HG03045 (cell line): ENCODE measurements around the gene TMEM238L.
A peak's percentile ranks its signal among the peaks of the same experiment; 100 is the strongest.
"Not testable (repeated sequence)": the region's sequence is repeated elsewhere in the genome, so short reads cannot be mapped to it uniquely, and the experiment has no call there.

Experiments used
- ATAC-seq: cut with Tn5 transposase; IDR thresholded peaks from one replicate; pipeline ENCODE4 v1.9.1; 2021; ENCODE audit warnings: mild to moderate bottlenecking, moderate library complexity; ENCODE audit not compliant: unreplicated experiment

The TMEM238L gene, protein sequence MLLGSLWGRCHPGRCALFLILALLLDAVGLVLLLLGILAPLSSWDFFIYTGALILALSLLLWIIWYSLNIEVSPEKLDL

DNA sequence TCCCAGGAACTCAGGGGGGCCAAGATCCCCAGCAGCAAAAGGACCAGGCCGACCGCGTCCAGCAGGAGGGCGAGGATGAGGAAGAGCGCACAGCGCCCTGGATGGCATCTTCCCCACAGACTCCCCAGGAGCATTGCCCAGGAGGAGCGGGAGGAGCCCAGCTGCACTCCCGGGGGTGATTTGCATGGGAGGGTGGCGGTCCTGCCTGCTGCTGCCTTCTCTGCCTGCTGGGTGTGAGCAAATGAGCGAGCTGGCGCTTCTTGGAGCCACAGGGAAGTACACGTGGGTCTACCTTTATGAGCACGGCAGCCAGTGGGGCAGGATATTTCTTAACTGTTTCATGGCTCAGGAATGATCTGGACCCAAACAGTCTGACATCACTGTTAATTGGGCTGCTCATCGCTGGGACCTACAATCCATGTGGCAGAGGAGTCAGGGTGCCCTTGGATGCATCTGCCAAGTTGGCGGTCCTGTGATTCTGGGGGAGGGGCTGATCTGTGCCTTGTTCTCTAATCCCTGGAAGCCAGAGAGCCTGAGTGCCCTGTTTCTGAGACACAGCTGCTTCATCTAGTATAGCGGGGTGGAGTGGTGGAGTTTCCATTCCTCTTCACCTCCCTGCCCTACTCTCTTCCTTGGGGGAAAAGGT, at the start of gene TMEM238L:
Gene TMEM238L (minus strand): TSS at position 270 of the 646 bp plus-strand sequence. CDS start 136 bp downstream, at position 134.
- ATAC-seq: no peak

DNA sequence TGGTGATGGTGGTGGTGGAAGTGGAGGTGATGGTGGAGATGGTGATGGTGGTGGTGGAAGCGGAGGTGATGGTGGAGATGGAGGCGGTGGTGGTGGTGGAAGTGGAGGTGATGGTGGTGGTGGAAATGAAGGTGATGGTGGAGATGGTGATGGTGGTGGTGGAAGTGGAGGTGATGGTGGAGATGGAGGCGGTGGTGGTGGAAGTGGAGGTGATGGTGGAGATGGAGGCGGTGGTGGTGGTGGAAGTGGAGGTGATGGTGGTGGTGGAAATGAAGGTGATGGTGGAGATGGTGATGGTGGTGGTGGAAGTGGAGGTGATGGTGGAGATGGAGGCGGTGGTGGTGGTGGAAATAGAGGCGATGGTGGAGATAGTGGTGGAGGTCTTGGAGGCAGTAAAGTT, 42.7 kb upstream of the TMEM238L start:
- ATAC-seq: not testable (repeated sequence)

DNA sequence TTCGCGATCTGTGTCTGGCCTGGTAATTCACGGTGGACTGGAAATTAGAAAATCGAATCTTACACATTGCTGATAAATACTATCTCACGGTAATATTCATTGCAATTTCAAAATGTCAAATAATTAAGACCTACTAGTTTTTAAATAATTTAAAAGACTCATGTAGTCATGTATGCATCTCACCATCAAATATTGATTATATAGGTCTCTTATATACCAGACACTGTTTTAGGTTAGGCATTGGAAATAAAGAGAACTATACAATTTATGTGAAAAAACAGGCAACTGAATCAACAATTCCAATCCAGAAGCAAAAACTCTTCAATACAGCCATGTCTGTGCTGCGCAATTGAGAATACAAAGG, 41.5 kb upstream of the TMEM238L start:
- ATAC-seq: no peak

DNA sequence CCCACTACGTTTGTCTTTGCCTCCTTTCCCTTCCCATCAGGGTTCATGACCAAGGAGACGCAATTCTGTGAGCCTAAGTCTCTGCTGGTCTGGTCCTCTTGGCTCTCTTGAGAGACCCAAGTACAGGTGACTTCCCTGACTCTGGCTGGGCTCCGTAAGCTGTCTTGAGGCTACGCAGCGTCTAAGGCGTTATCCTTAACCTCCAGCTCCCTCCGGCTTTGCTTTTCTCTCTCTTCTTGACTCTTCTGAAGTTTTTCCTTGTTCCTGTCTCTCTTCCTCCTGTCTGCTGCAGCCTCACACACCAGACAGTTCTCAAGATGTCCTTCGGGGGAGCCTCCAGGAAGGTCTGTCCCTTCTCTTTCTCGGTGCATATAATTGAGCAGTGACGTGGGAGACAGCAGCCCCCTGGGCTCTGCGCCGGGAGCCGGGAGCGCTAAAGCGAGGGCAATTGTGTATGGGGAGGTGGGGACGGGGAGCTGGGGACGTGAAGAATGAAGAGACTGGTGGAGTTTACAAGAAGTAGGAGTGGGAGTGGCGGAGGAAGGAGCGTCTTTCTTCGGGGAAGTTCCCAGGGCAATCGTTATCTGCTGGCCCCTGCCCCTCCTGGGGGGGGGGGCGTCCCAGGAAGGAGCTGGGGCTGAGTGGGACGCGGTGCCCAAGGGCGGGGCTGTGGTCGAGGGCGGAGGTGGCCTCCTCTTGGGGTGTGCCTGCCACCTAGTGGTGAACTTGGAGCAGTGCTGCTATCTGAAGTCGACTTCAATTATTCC, 40.9 kb upstream of the TMEM238L start:
- ATAC-seq: peak; percentile 57

DNA sequence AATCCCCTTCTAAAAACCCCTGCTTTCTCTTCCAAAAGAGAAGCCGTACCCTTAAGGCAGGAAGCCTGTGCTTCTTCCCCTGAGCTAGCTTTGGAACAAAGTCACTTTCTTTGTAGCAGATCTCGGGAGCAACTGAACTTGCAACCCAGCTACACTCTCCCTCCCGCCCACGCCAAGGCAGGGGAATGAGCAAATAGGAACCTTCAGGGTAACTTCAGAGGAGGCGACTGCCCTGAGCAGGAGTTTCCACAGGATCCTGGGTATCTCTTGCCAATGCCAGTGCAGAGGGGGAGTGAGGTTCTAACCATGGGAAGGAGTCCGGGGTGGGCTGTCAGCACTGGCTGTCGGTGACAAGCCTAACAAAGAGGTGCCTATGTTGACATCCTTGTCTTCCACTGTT, 39.9 kb upstream of the TMEM238L start:
- no peak for ATAC-seq

DNA sequence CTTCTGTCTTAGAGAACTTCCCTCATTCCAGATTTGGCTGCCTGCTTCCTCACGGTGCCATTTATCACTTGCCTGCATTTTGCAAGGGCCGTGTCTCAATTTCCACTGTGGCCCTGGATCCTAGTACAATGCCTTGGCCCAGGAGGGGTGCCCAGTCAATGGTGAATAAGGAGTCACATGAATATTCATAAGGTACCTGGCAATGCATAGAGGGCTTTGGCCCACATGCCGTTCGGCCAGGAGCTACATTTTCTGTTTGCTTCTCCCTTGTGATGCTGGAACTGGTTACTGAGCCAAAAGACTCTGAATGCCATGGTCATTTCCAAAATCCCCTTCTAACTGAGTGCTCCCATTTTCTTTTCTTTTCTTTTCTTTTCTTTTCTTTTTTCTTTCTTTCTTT, 38.8 kb upstream of the TMEM238L start:
- no peak for ATAC-seq

DNA sequence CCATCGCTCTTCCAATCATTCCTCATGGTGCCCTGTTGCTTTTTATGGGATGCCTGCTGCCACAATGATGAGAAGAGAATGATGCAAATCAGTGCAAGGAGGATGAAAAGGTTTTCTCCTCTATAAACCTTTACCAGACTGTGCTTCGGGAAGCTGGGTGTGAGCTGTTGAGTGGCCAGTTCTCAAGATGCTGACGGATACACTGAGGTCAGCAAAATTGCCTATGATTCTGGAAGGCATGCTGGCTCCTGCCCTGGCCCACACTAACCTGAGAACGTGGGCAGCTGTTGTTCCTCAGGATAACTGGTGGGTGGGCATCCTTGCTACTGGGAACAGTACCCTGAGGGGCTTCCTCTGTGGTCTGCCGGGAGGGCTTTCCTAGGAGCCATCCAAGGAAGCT, 34.8 kb upstream of the TMEM238L start:
- ATAC-seq: no peak

DNA sequence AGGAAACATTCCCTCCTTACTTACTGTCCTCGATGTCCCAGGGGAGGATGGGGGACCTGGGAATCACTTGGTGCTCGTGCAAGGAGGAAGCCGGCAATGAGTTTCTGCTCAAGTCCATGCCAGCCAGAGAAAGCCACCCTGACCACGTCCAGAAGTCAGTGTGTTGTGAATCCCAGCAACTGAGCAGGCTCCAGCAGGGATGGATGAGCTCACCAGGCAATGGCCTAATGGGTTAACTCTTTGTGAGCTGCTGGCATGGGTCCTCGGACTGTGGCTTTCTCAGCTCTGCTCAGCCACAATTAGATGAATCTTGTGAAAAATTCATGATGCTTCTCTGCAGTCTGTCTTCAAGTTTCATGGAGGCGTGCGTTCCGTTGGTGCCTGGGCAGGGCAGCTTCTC, 34.0 kb upstream of the TMEM238L start, which contains the start of gene PIRT:
Gene PIRT (minus strand): TSS at position 167 of the 400 bp plus-strand sequence. CDS start 12,442 bp downstream, outside the sequence.
- no peak for ATAC-seq

DNA sequence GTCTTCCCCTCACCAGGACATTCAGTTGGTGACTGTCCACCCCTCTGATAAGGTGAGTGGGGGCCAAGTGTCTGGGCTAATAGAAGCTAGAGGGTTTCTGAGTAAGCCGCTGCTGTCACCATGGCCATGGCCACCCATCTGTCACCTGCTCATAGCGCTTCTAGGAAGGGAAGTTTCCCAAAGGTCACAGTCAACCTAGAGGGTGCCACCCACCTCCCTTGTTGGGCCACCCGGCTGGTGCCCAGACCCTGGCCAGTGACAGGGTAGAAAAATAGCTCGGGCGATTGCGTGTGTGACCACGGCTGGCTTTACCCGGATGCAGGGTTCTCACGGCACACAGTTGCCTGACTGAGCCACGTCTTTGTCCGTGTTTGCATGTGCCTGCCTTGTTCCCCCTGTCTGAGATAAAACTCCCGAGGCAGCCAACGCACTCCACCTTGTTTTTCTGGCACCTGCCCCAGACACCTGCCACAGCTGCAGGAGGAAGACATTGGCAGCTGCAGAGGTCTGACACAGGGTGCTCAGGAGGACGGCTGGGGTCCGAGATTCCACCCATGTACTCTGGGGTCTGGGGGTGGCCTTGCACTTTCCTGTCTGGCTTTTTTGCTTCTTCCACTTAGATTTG, 33.2 kb upstream of the TMEM238L start:
- ATAC-seq: no peak

DNA sequence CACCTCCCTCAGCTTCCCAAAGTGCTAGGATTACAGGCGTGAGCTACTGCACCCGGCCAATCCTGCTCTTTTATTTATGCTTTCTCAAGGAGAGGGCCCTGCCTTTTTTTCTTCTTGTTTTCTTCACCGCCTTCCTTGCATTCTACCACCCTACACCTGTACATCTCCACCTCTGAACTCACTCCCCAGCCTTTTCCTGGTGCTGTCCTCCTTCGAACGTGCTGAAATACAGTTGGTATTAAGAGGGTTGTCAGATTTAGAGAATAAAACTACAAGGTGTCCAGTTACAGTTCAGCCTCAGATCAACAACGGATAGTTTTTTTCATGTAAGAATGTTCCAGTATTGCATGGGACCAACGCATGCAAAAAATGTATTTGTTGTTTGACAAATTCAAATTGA, 32.2 kb upstream of the TMEM238L start:
- no peak for ATAC-seq

DNA sequence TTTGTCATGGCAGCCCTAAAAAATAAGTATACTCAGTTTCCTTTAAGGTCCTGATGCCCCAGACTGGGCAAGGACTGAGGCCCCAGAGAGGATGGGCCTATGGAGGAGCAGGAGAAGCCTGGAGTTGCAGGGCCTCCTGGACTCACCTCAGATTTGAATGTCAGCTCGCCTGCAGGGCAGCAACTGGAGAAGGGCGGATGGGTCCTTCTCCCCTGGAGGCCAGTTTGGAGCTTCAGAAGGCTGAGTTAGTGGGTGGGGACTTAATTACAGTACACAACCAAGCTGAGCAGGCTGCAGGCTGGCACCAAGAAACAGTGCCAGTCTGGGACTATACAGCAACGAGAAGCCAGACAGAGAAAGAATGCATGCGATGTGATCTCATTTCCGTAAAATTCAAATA, 27.8 kb upstream of the TMEM238L start:
- ATAC-seq: no peak

DNA sequence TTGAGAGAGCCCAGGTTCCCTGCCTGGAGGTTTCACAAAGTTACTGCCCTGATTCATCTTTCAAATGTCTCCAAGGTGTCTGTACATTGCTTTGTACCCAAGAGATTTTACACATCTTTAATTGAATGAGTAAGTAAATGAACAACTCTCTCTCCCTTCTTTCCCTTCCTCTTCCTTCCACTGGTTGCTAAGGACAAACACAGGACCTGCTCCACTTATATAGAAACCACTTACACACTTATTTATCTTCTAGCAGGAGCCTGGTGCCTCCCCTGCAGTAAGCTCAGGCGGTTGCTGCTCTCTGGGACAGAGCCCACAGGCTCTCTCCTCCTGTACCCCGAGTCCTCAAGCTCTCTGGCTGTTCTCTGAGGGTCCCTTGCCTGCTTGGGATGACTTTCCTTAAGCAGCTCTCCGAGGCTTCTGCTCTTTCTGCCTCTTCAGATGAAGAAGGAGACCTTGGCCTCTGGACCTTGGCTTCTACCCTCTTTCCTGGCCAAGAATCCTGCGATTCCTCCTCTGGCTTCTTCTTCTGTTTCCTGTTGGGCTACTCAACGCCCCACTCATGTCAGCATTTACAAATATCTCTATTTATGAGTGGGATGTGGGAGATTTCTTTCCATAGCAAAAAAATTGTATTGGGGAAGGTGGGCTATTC, 24.1 kb upstream of the TMEM238L start:
- no peak for ATAC-seq

DNA sequence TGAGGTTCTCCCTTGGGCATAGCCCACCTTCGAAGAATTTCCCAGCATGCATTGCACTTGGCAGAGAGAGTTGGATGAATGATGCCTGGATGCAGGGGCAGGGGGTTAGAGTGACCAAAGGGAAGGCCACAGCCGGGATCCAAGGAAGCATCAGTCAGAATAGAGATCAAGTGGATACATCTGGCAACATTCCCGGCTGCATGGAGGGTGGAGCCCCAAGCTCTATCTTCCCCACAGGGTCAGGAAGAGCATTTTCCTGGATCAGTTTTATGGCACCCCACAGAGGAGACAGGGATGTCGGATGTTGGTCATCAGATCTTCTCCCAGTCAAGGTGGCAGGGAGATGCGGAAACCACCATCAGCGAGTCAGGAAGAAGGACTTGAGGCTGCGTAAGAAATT, 21.0 kb upstream of the TMEM238L start:
- ATAC-seq: no peak

DNA sequence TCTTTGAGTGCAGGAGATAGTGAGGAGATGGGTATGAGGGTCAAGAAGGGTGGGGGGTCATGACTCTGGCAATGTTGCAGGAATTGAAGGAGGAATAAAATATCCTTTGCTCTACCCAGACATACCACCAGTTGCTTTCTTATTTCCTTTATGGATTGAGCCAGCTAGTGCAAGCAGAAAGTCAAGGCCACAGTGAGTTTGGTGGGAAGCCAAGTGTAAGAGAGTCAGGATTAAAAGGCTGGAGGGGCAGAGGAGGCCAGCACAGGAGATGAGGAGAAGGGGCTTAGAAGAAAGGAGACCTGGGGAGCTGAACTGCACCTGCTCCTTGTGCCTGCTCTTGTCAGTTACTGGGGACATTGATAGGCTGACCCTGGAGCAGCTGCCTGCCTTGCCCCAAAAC, 17.9 kb upstream of the TMEM238L start:
- ATAC-seq: no peak

DNA sequence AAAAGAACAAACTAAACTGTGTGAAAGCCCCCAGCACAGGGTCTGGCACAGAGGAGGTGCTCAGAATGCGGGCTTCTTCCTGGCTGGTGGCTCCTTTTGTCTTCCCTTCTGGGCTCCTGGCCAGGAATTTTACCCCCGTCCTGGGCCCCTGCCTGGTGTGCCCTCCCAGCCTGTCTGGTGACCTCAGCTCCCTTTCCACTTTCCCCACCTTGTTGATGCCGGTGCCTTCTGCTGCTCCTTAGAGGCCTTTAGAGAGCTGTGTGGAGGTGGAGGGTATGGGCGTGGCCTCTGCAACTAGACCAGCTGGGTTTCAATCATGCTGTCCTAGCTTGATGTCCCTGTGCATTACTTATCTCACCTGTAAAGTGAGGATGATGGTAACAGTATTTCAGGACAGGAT, 17.2 kb upstream of the TMEM238L start:
- no peak for ATAC-seq

DNA sequence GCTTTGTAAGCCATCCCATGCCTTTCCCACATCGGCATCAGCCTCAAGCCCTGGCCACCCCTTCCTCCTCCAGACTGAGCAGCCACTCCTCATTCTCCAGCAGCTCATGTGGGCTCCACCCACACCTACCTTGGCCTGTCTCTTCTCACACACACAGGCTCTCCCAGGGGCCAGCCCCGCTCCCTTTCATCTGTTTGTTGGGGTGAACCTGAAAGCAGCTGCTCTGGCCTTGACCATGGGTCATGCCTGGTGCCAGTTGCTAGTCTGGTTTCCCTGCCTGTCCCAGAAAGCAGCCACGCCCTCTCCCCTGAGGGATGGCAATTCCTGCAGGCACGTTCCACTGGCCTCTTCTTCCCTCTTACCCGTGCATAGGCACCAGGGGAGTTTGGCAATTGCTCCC, 11.4 kb upstream of the TMEM238L start:
- no peak for ATAC-seq

DNA sequence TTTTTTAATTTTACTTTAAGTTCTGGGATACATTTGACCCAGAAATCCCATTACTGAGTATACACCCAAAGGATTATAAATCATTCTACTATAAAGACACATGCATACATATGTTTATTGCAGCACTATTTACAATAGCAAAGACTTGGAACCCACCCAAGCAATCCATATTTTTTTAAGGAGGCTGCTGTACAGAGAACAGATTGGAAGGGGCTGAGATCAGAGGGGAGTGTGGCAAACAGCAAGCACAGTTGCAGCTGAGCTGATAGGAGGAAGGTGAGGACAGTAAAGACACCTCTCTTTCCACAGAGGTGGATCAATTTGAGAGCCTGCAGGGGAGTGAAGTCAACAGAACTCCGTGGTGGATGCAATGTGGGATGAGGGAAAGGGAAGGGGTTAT, 10.2 kb upstream of the TMEM238L start:
- no peak for ATAC-seq

DNA sequence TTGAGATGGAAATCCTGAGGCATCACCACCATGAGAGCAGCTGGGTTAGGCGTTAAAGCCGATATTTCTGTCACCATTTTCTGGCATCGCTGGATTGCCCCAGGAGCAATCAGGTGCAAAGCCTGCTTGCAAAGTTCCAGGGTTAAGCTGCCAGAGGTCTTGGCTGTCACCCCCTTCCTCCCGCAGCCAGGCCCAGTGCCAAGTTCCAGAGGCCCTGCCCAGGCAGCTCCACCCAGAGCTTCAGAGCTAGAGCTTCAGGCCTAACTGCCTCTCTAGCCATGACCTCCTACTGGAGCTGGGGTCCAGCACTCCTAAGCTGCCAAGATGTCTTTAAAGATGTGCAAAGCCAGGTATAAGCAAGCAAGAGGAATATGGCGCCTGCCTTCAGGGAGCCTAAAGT, 8.8 kb upstream of the TMEM238L start:
- no peak for ATAC-seq

DNA sequence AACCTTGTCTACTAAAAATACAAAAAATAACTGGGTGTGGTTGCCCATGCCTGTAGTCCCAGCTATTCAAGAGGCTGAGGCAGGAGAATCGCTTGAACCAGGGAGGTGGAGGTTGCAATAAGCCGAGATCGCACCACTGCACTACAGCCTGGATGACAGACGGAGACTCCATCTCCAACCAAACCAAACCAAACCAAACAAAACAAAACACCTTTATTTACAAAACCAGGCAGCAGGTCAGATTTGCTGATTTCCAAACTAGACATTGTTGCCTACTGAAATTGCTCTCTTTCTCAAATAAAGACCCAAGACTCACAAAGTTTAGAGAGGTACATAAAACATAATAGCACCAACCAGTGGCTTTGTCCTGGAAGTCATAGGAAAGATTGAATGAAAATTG, 5.7 kb upstream of the TMEM238L start:
- ATAC-seq: no peak

DNA sequence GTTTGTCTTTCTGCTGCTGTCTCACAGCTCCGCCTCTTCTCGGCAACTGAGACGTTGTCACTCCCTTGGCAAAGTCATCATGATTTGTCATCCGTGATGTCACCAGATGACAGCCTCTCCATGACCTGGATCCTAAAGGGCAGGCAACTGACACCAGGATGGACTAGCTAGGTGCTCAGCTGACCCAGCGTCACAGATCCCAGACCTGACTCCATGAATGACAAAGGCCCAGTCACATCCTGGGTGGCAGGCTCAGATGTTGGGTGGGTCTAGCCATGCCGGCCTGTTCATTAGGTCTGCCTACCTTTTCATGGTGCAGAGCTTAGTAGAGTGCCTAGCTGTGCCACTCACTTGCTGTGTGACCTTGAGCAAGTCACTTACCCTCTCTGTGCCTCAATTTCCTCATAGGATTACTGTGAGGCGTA, 3.8 kb upstream of the TMEM238L start:
- ATAC-seq: no peak

DNA sequence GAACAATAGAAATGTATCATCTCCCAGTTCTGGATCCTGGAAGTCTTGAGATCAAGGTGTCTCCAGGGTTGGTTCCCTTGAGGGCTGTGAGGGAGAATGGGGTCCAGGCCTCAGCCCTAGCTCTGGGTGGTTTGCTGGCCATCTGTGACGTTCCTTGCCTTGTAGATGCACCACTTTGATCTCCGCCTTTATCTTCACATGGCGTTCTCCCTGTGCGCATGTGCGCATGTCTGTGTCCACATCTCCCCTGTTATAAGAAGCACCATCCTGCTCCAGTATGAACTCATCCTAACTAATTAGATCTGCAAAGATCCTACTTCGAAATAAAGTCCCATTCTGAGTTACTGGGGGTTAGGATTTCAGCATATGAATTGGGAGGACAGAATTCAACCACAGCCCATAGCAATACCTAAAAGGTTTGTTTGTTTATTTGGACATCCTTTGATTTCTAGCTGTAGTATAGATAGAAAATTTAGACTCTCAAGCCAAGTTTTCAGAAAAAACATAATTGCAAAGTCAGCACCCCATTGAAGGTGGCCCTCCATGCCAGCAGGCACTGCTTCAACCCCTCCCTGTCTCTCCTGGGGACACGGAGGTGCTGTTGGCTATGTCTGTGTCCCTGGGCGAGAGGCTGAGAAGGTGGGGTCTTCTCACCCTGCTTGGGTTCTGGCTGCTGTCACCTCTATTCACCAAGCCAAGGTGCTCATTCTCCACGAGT, 2.8 kb upstream of the TMEM238L start:
- ATAC-seq: no peak
